Central memory CD8-positive, alpha-beta T cell (primary cell): ENCODE measurements around the gene CNEP1R1.
A peak's percentile ranks its signal among the peaks of the same experiment; 100 is the strongest.

Experiments
- ATAC-seq: fragments of 150-1000 bp; cut with Tn5 transposase; replicated peaks from 2 replicates; pipeline ENCODE4 v1.10.0; 2022; ENCODE audit warnings: mild to moderate bottlenecking, moderate FRiP score, moderate number of reproducible peaks; ENCODE audit not compliant: poor library complexity, severe bottlenecking; ENCODE audit errors: extremely low read depth
- DNase-seq, 2 donors: peaks; one replicate each; pipeline ENCODE4 v3.0.0; 2021; ENCODE audit warnings: low spot score in 2 of 2
- H3K27ac Mint-ChIP-seq: one replicate; pipeline ENCODE4 v1.8.0; 2022; ENCODE audit warnings: low read depth, mild to moderate bottlenecking, moderate library complexity, mixed read lengths
- H3K27me3 Mint-ChIP-seq: one replicate; pipeline ENCODE4 v1.8.0; 2022; ENCODE audit warnings: mixed read lengths
- H3K36me3 Mint-ChIP-seq: one replicate; pipeline ENCODE4 v1.8.0; 2022; ENCODE audit warnings: mild to moderate bottlenecking, moderate library complexity, mixed read lengths; ENCODE audit not compliant: insufficient read depth
- H3K4me1 Mint-ChIP-seq: one replicate; pipeline ENCODE4 v1.8.0; 2022; ENCODE audit warnings: mixed read lengths
- H3K4me3 Mint-ChIP-seq: one replicate; pipeline ENCODE4 v1.8.0; 2022; ENCODE audit warnings: mild to moderate bottlenecking, moderate library complexity, mixed read lengths
- H3K9me3 Mint-ChIP-seq: one replicate; pipeline ENCODE4 v1.8.0; 2022; ENCODE audit warnings: mixed read lengths

Gene CNEP1R1

GRCh38 chr16:50025537-50025931 is 509 bp downstream of the CNEP1R1 start:
- peak; percentile 20 for ATAC-seq
- peak in 1 of 2 donors; percentile 20 for DNase-seq
- Mint-ChIP-seq H3K36me3 (peaks cover 20% of the 10 kb centered on the region), H3K27me3 (no peaks in the 10 kb centered on the region), H3K4me1 (peaks cover 21% of the 10 kb centered on the region), H3K4me3 (peak overlapping the region; percentile 94), H3K9me3 (no peaks in the 10 kb centered on the region), H3K27ac (peak overlapping the region; percentile 80)

- H3K36me3 Mint-ChIP-seq = peaks cover 31% of the 10 kb centered on the region
- no peak for ATAC-seq
- H3K4me1 Mint-ChIP-seq = peaks cover 32% of the 10 kb centered on the region
- no peak overlapping the region for H3K4me3 Mint-ChIP-seq
- H3K9me3 Mint-ChIP-seq = no peaks in the 10 kb centered on the region
- H3K27me3 Mint-ChIP-seq = no peaks in the 10 kb centered on the region
- no peak overlapping the region for H3K27ac Mint-ChIP-seq
- no peak for DNase-seq
Measured at GRCh38 chr16:50027829-50028228, 2.8 kb downstream of the CNEP1R1 start.

GRCh38 chr16:50035468-50035992 is 10.5 kb downstream of the CNEP1R1 start:
- H3K27me3 Mint-ChIP-seq = no peaks in the 10 kb centered on the region
- no peaks in the 10 kb centered on the region for H3K9me3 Mint-ChIP-seq
- DNase-seq (no peak), ATAC-seq (no peak)
- no peak overlapping the region for H3K4me3 Mint-ChIP-seq
- H3K4me1 Mint-ChIP-seq = peaks cover 15% of the 10 kb centered on the region
- H3K36me3 Mint-ChIP-seq = peaks cover 38% of the 10 kb centered on the region
- H3K27ac Mint-ChIP-seq = no peak overlapping the region

GRCh38 chr16:50036426-50036825 is 11.4 kb downstream of the CNEP1R1 start:
- no peaks in the 10 kb centered on the region for H3K27me3 Mint-ChIP-seq
- no peaks in the 10 kb centered on the region for H3K9me3 Mint-ChIP-seq
- no peak for ATAC-seq
- no peak for DNase-seq
- peaks cover 9% of the 10 kb centered on the region for H3K4me1 Mint-ChIP-seq
- no peak overlapping the region for H3K27ac Mint-ChIP-seq
- H3K4me3 Mint-ChIP-seq = no peak overlapping the region
- H3K36me3 Mint-ChIP-seq = peaks cover 35% of the 10 kb centered on the region

GRCh38 chr16:50037662-50038220 is 12.7 kb downstream of the CNEP1R1 start:
- H3K9me3 Mint-ChIP-seq = no peaks in the 10 kb centered on the region
- no peak overlapping the region for H3K4me3 Mint-ChIP-seq
- peaks cover 28% of the 10 kb centered on the region for H3K36me3 Mint-ChIP-seq
- H3K4me1 Mint-ChIP-seq = peaks cover 5% of the 10 kb centered on the region
- DNase-seq (no peak), ATAC-seq (no peak)
- H3K27ac Mint-ChIP-seq = no peak overlapping the region
- peaks cover 6% of the 10 kb centered on the region for H3K27me3 Mint-ChIP-seq

GRCh38 chr16:50038286-50038685 is 13.3 kb downstream of the CNEP1R1 start:
- ATAC-seq (no peak), DNase-seq (no peak)
- H3K4me3 Mint-ChIP-seq = no peak overlapping the region
- peaks cover 5% of the 10 kb centered on the region for H3K4me1 Mint-ChIP-seq
- H3K36me3 Mint-ChIP-seq = peaks cover 25% of the 10 kb centered on the region
- H3K9me3 Mint-ChIP-seq = no peaks in the 10 kb centered on the region
- peaks cover 12% of the 10 kb centered on the region for H3K27me3 Mint-ChIP-seq
- no peak overlapping the region for H3K27ac Mint-ChIP-seq

GRCh38 chr16:50038756-50039529 is 13.9 kb downstream of the CNEP1R1 start:
- Mint-ChIP-seq H3K36me3 (peaks cover 20% of the 10 kb centered on the region), H3K27me3 (peaks cover 18% of the 10 kb centered on the region), H3K9me3 (no peaks in the 10 kb centered on the region), H3K4me3 (no peak overlapping the region), H3K27ac (no peak overlapping the region), H3K4me1 (peaks cover 5% of the 10 kb centered on the region)
- ATAC-seq (no peak), DNase-seq (no peak)

GRCh38 chr16:50040018-50040417 is 15.0 kb downstream of the CNEP1R1 start:
- Mint-ChIP-seq H3K4me3 (no peak overlapping the region), H3K27ac (no peak overlapping the region), H3K4me1 (peaks cover 5% of the 10 kb centered on the region), H3K9me3 (no peaks in the 10 kb centered on the region), H3K36me3 (peaks cover 12% of the 10 kb centered on the region), H3K27me3 (peaks cover 25% of the 10 kb centered on the region)
- ATAC-seq (no peak), DNase-seq (no peak)

GRCh38 chr16:50040710-50041109 is 15.7 kb downstream of the CNEP1R1 start:
- DNase-seq (no peak), ATAC-seq (no peak)
- peaks cover 8% of the 10 kb centered on the region for H3K36me3 Mint-ChIP-seq
- H3K9me3 Mint-ChIP-seq = no peaks in the 10 kb centered on the region
- peaks cover 30% of the 10 kb centered on the region for H3K27me3 Mint-ChIP-seq
- no peak overlapping the region for H3K27ac Mint-ChIP-seq
- H3K4me3 Mint-ChIP-seq = no peak overlapping the region
- H3K4me1 Mint-ChIP-seq = peaks cover 5% of the 10 kb centered on the region

GRCh38 chr16:50043358-50043757 is 18.3 kb downstream of the CNEP1R1 start:
- Mint-ChIP-seq H3K36me3 (no peaks in the 10 kb centered on the region), H3K4me3 (no peak overlapping the region), H3K4me1 (peaks cover 2% of the 10 kb centered on the region), H3K27me3 (peaks cover 39% of the 10 kb centered on the region), H3K9me3 (no peaks in the 10 kb centered on the region), H3K27ac (no peak overlapping the region)
- DNase-seq (no peak), ATAC-seq (no peak)

- no peaks in the 10 kb centered on the region for H3K4me1 Mint-ChIP-seq
- no peaks in the 10 kb centered on the region for H3K9me3 Mint-ChIP-seq
- no peak for DNase-seq
- no peaks in the 10 kb centered on the region for H3K36me3 Mint-ChIP-seq
- H3K27ac Mint-ChIP-seq = no peak overlapping the region
- H3K27me3 Mint-ChIP-seq = peaks cover 39% of the 10 kb centered on the region
- H3K4me3 Mint-ChIP-seq = no peak overlapping the region
- ATAC-seq = no peak
Measured at GRCh38 chr16:50045412-50045811, 20.4 kb downstream of the CNEP1R1 start.

- ATAC-seq (no peak), DNase-seq (no peak)
- Mint-ChIP-seq H3K4me3 (no peak overlapping the region), H3K27me3 (peaks cover 50% of the 10 kb centered on the region), H3K36me3 (no peaks in the 10 kb centered on the region), H3K27ac (no peak overlapping the region), H3K9me3 (no peaks in the 10 kb centered on the region), H3K4me1 (no peaks in the 10 kb centered on the region)
Measured at GRCh38 chr16:50046853-50047252, 21.8 kb downstream of the CNEP1R1 start.

- H3K4me3 Mint-ChIP-seq = no peak overlapping the region
- H3K27me3 Mint-ChIP-seq = peaks cover 51% of the 10 kb centered on the region
- no peaks in the 10 kb centered on the region for H3K9me3 Mint-ChIP-seq
- H3K4me1 Mint-ChIP-seq = no peaks in the 10 kb centered on the region
- no peak overlapping the region for H3K27ac Mint-ChIP-seq
- no peak for DNase-seq
- no peak for ATAC-seq
- no peaks in the 10 kb centered on the region for H3K36me3 Mint-ChIP-seq
Measured at GRCh38 chr16:50047864-50048263, 22.8 kb downstream of the CNEP1R1 start.
